K562 (cell line): ENCODE results near the gene CARS2. TPM values are rescaled to one million over a fixed set of nuclear protein-coding genes. Genes with fewer than 3 reads are reported as not detected.
"Not testable (repeated sequence)": the region's sequence is repeated elsewhere in the genome, so short reads cannot be mapped to it uniquely, and the experiment has no call there.

Experiments
- ATAC-seq: fragments of 200-7000 bp; cut with Tn5 transposase; 3 replicates; pipeline ENCODE4 v1.9.1; 2020; ENCODE audit warnings: moderate library complexity
- BruUV-seq: library from RNA; stranded (reverse); fragments of 400-500 nt; replicated peaks from 2 replicates; lab custom pipeline; 2021; lab: Mats Ljungman, UMichigan
- CTCF ChIA-PET: fragments of 300-600 bp; formaldehyde crosslinking; extraction: SDS; loops from one replicate; lab custom pipeline; 2021; ENCODE audit warnings: low intra/inter-chr PET ratio; lab: Yijun Ruan, JAX
- POLR2A ChIA-PET: fragments of 300-600, 350-650 bp; sonication (Branson Sonifier 250); formaldehyde crosslinking; extraction: SDS; loops from one replicate; lab custom pipeline; 2021; ENCODE audit warnings: antibody characterized with exemption, inconsistent platforms; lab: Yijun Ruan, JAX
- DNase-seq, 4 experiments: peaks; one replicate each; pipeline versions ENCODE4 v3.0.0 to v3.0.0-alpha.2; 2011 to 2018; ENCODE audit warnings: low spot score in 3 of 4, mixed read lengths in 3 of 4; ENCODE audit errors: extremely low read depth in 1 of 4
- FAIRE-seq: peaks from 2 replicates; lab custom pipeline; 2011; peaks lifted over from hg19 to GRCh38; lab: Jason Lieb, UNC
- H2AFZ ChIP-seq: 2 replicates; pipeline ENCODE4 v1.6.0; 2011; ENCODE audit warnings: low read depth, low read length, control low read depth, inconsistent platforms
- H3K27ac ChIP-seq: fragments of 200-600 bp; 3 replicates; pipeline ENCODE4 v1.8.0; 2011; ENCODE audit warnings: low read depth, mild to moderate bottlenecking, control low read depth, inconsistent platforms, low read length, moderate library complexity, mixed read lengths; ENCODE audit errors: extremely low read depth
- H3K27me3 ChIP-seq, 2 experiments: fragments of 300-600 bp in 1 of 2; 2 replicates in 1 of 2; 3 replicates in 1 of 2; pipeline versions ENCODE4 v1.6.0 to v1.8.0; 2011; ENCODE audit warnings: inconsistent platforms in 2 of 2, low read length in 2 of 2, mild to moderate bottlenecking in 1 of 2, mixed read lengths in 1 of 2, moderate library complexity in 1 of 2; ENCODE audit not compliant: control insufficient read depth in 2 of 2, insufficient read depth in 2 of 2
- H3K36me3 ChIP-seq: fragments of 300-600 bp; 3 replicates; pipeline ENCODE4 v1.8.0; 2011; ENCODE audit warnings: mild to moderate bottlenecking, low read length, inconsistent platforms; ENCODE audit not compliant: control insufficient read depth, insufficient read depth
- H3K4me1 ChIP-seq, 2 experiments: fragments of 200-600 bp in 1 of 2; replicated peaks in 1 of 2; 2 replicates in 1 of 2; 3 replicates in 1 of 2; pipeline versions ENCODE4 v1.5.1 to v1.8.0; 2011; ENCODE audit warnings: inconsistent platforms in 2 of 2, low read length in 2 of 2, mild to moderate bottlenecking in 1 of 2, mixed read lengths in 1 of 2, moderate library complexity in 1 of 2; ENCODE audit not compliant: control insufficient read depth in 2 of 2, insufficient read depth in 2 of 2
- H3K4me2 ChIP-seq: 2 replicates; pipeline ENCODE4 v1.6.1; 2011; ENCODE audit warnings: low read length, control low read depth, inconsistent platforms, mixed read lengths; ENCODE audit not compliant: insufficient read depth
- H3K4me3 ChIP-seq: fragments of 200-600 bp; sonication (generic), shearing (Covaris generic); 2 replicates; pipeline ENCODE4 v1.5.1; 2016; ENCODE audit warnings: control low read depth, inconsistent platforms
- H3K79me2 ChIP-seq: fragments of 200-600 bp; 3 replicates; pipeline ENCODE4 v1.8.0; 2011; ENCODE audit warnings: low read length, inconsistent platforms; ENCODE audit not compliant: control insufficient read depth, insufficient read depth
- H3K9ac ChIP-seq, 2 experiments: 2 replicates each; pipeline versions ENCODE4 v1.6.0 to v1.6.1; 2011; ENCODE audit warnings: low read depth in 2 of 2, low read length in 2 of 2, control low read depth in 1 of 2, inconsistent platforms in 1 of 2, mild to moderate bottlenecking in 1 of 2, mixed read lengths in 1 of 2; ENCODE audit not compliant: insufficient read depth in 1 of 2
- H3K9me1 ChIP-seq: one replicate; pipeline ENCODE4 v1.6.0; 2011; ENCODE audit warnings: inconsistent platforms, mild to moderate bottlenecking, low read length, moderate library complexity; ENCODE audit not compliant: control insufficient read depth, insufficient read depth
- H3K9me3 ChIP-seq: replicated peaks from 2 replicates; pipeline ENCODE4 v1.5.1; 2011; ENCODE audit warnings: low read depth, low read length, inconsistent platforms; ENCODE audit not compliant: control insufficient read depth, insufficient read depth
- H4K20me1 ChIP-seq: replicated peaks from 2 replicates; pipeline ENCODE4 v1.6.1; 2011; ENCODE audit warnings: low read length, inconsistent platforms, mixed read lengths; ENCODE audit not compliant: control insufficient read depth, insufficient read depth
- HNRNPL ChIP-seq: fragments of 200-400 bp; formaldehyde crosslinking; IDR thresholded peaks from 2 replicates; pipeline ENCODE4 v1.6.1; 2017; ENCODE audit warnings: low read depth, mild to moderate bottlenecking, low read length
- VEZF1 ChIP-seq: fragments of 200-800 bp; sonication (Bioruptor generic); IDR thresholded peaks from 2 replicates; pipeline ENCODE4 v1.6.1; 2017; ENCODE audit warnings: missing genetic modification characterization, missing compliant biosample characterization
- WGBS: fragments of 100-300 bp; shearing (Covaris generic); methylation state at CpG from one replicate; pipeline ENCODE4 v1.1.6; 2016; ENCODE audit warnings: low coverage, mixed read lengths; ENCODE audit not compliant: insufficient coverage; ENCODE audit errors: missing lambda C conversion rate; 5-methylcytosine and 5-hydroxymethylcytosine counted together
- in situ Hi-C: fragments of 300-500 bp; cut with MboI; formaldehyde crosslinking; loops from 4 replicates; pipeline ENCODE4 v1.15.0; 2018; ENCODE audit warnings: inconsistent platforms, mixed read lengths
- intact Hi-C: fragments of 100-400 bp; cut with micrococcal nuclease; formaldehyde crosslinking; loops from 2 replicates; pipeline ENCODE4 v1.14.2; 2022
- polyA plus RNA-seq, 8 experiments: library from polyadenylated mRNA; depleted of rRNA in 4 of 8; stranded (reverse) in 5 of 8; unstranded in 3 of 8; fragments of >200 nt; fragmentation: Nextera tagmentation in 2 of 8; fragmentation: Illumina TruSeq in 1 of 8; extraction: Ambion mirVana in 2 of 8; extraction: Trizol in 1 of 8; gene quantifications; 2 replicates each; pipeline versions ENCODE4 v1.2.1 to v1.2.3, GENCODE V29; 2011 to 2014; ENCODE audit warnings: inconsistent platforms in 1 of 8, missing spikeins in 1 of 8
- total RNA-seq, 7 experiments: library from RNA; depleted of rRNA in 6 of 7; stranded (reverse); fragments of >200 nt in 6 of 7; fragmentation: Illumina TruSeq in 2 of 7; extraction: Trizol in 2 of 7; gene quantifications; 2 replicates each; pipeline versions ENCODE4 v1.2.1 to v1.2.3, GENCODE V29; 2011 to 2021; ENCODE audit warnings: low replicate concordance in 1 of 7

CARS2 gene
- total and polyA plus RNA-seq, 9 of the 15 experiments (the other 6 are each of a cell fraction or from before 2014, with no cell fraction given): 1.7 to 37.4 (median 30.5) TPM

- Histone ChIP-seq H3K36me3 (peaks cover 58% of the 10 kb centered on the region; the same call in 1 of the 3 replicates), H3K27me3 (no peaks in the 10 kb centered on the region), H3K9me1 (peaks cover 3% of the 10 kb centered on the region), H2AFZ (no peak overlapping the region), H4K20me1 (no peaks in the 10 kb centered on the region), H3K79me2 (peaks cover 28% of the 10 kb centered on the region), H3K4me3 (no peak overlapping the region), H3K9me3 (no peaks in the 10 kb centered on the region), H3K4me2 (no peak overlapping the region), H3K27ac (no peak overlapping the region), H3K4me1 (peaks cover 12 to 23% of the 10 kb centered on the region in 2 experiments; a peak in 4 of 5 replicates), H3K9ac (no peak overlapping the region)
- 44% methylated on average over 3 of the region's 3 CpGs for WGBS
- ChIA-PET POLR2A (interaction anchor here (0.8 to 1.3 kb wide), 5 partner anchors 12 to 22 kb away, joined by 3 to 5 read pairs (median 4); no protein-coding TSS in a partner anchor), CTCF (no interaction called here)
- no TSS peak for BruUV-seq
- intact Hi-C loops (no loop called here), in situ Hi-C loops (no loop called here)
- TF ChIP-seq HNRNPL: no peak
- TF ChIP-seq VEZF1 (CRISPR knock-in tag): peak; percentile 19; the same call in 1 of the 2 replicates
- no peak for DNase-seq
- FAIRE-seq: no peak
- ATAC-seq: no peak
These were observed 3.8 kb downstream of the CARS2 start for GRCh38 chr13:110702089-110702488.

- not testable (repeated sequence) for H3K4me3 ChIP-seq, FAIRE-seq, ATAC-seq
These were observed 4.9 kb downstream of the CARS2 start for GRCh38 chr13:110701061-110701460.

More at GRCh38 chr13:110701061-110701460, 4.9 kb downstream of the CARS2 start:
- H3K27me3 ChIP-seq, H3K9ac ChIP-seq, BruUV-seq, intact Hi-C loops, H3K27ac ChIP-seq, in situ Hi-C loops, H3K9me1 ChIP-seq, H2AFZ ChIP-seq, H3K9me3 ChIP-seq, DNase-seq, H3K4me2 ChIP-seq, H4K20me1 ChIP-seq, CTCF ChIA-PET: not testable (repeated sequence)
- 91% methylated on average over 6 of the region's 7 CpGs for WGBS
- peaks cover 60% of the 10 kb centered on the region; the same call in 1 of the 3 replicates for H3K36me3 ChIP-seq
- H3K4me1 ChIP-seq: peaks cover 4 to 14% of the 10 kb centered on the region in 2 experiments; a peak in 4 of 5 replicates
- peaks cover 28% of the 10 kb centered on the region for H3K79me2 ChIP-seq
- POLR2A ChIA-PET: interaction anchor here (1.3 kb wide), 1 partner anchor 11 kb away, joined by 5 read pairs; no protein-coding TSS in a partner anchor
